ENCODE results near the gene TRAF2.

DNA sequence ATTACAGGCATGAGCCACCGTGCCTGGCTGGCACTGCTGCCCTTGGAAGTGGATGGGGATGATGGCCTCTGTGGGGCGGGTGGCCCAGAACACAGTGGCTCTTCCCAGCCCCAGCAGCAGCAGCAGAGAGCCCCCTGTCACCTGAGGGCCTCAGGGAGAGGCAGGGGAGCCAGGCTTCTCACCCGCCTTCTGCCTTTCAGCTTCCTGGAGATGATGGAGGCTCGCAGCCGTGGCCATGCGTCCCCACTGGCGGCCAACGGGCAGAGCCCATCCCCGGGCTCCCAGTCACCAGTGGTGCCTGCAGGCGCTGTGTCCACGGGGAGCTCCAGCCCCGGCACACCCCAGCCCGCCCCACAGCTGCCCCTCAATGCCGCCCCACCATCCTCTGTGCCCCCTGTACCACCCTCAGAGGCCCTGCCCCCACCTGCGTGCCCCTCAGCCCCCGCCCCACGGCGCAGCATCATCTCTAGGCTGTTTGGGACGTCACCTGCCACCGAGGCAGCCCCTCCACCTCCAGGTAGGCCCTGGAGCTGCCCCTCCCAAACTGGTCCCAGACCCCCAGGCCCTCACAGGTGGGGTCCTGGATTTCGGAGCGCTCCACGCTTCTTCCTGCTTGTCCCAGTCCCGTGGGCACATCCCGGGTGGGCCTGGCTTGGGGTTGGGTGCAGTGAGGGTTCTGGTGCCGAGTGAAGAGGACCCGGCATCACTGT is 49.0 kb upstream of the TRAF2 start:
- TF ChIP-seq PHF8 (IDR thresholded peaks at IDR 0.05; ENCODE audit: borderline replicate concordance, low read depth) (no peak), ZFP36 (IDR thresholded peaks at IDR 0.05; ENCODE audit: borderline replicate concordance, partially characterized antibody) (no peak), REST (IDR thresholded peaks at IDR 0.05) (no peak), HOXA7 (CRISPR knock-in tag; IDR thresholded peaks at IDR 0.05) (no peak), NR3C1 (IDR thresholded peaks at IDR 0.05) (no peak), POLR2A (IDR thresholded peaks at IDR 0.05; ENCODE audit: low read length) (no peak), FOSL2 (IDR thresholded peaks at IDR 0.05) (no peak), FOSL2 (CRISPR knock-in tag; IDR thresholded peaks at IDR 0.05) (no peak), TP53 (CRISPR knock-in tag; IDR thresholded peaks at IDR 0.05) (no peak), NFE2L2 (conservative IDR thresholded peaks at IDR 0.05; ENCODE audit: low read length) (no peak), BHLHE40 (IDR thresholded peaks at IDR 0.05; ENCODE audit: low read depth, low read length) (no peak), JUN (IDR thresholded peaks at IDR 0.05) (no peak)
- TF ChIP-seq, protein P1, sequence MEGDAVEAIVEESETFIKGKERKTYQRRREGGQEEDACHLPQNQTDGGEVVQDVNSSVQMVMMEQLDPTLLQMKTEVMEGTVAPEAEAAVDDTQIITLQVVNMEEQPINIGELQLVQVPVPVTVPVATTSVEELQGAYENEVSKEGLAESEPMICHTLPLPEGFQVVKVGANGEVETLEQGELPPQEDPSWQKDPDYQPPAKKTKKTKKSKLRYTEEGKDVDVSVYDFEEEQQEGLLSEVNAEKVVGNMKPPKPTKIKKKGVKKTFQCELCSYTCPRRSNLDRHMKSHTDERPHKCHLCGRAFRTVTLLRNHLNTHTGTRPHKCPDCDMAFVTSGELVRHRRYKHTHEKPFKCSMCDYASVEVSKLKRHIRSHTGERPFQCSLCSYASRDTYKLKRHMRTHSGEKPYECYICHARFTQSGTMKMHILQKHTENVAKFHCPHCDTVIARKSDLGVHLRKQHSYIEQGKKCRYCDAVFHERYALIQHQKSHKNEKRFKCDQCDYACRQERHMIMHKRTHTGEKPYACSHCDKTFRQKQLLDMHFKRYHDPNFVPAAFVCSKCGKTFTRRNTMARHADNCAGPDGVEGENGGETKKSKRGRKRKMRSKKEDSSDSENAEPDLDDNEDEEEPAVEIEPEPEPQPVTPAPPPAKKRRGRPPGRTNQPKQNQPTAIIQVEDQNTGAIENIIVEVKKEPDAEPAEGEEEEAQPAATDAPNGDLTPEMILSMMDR (IDR thresholded peaks at IDR 0.05) = no peak
